GM23248 (cell line): Measurements from ENCODE around the gene OPRM1.

ENCODE experiments used
- EZH2 ChIP-seq: fragments of 200-600 bp; sonication (generic); IDR thresholded peaks from 2 replicates; pipeline ENCODE4 v1.6.1; 2018; ENCODE audit warnings: antibody characterized with exemption, mild to moderate bottlenecking; ENCODE audit not compliant: insufficient read depth, poor library complexity, severe bottlenecking
- EZH2phosphoT487 ChIP-seq: fragments of 200-600 bp; sonication (generic); IDR thresholded peaks from 2 replicates; pipeline ENCODE4 v1.6.1; 2018; ENCODE audit warnings: antibody characterized with exemption, moderate library complexity, mild to moderate bottlenecking, low read depth; ENCODE audit not compliant: insufficient read depth

DNA sequence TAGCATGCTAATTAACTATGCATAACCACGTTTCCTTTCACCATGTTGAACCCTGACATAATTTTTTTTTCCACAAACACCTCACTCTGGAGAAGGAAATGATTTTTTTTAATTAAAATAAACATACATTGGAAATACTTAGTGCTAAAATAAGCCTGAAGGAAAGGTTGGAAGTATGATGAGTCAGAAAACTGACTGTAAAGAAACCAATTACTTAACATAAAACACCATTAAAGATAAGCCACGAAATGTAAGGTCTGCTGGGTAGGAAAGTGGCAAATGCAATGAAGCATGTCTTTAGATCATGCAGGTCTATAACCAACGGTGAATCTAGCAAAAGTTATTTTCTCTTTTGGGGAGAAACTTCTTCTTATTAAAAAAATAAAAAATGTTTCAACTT lies 47.5 kb downstream of the OPRM1 start:
- no peak for TF ChIP-seq EZH2phosphoT487
- no peak for TF ChIP-seq EZH2
